Lower leg skin (tissue), 3 donors: ENCODE data around the gene SDHAF1.

Source experiments
- POLR2A ChIP-seq, 2 donors: fragments of 450-650 bp; IDR thresholded peaks; one replicate each; pipeline ENCODE4 v1.6.1; 2016 to 2017; ENCODE audit warnings: antibody characterized with exemption in 2 of 2, mild to moderate bottlenecking in 1 of 2, moderate library complexity in 1 of 2
- TF ChIP-seq, protein P1 (sequence below), 3 donors: fragments of 450-650 bp; IDR thresholded peaks; one replicate each; pipeline ENCODE4 v1.5.1; 2016; ENCODE audit warnings: antibody characterized with exemption in 3 of 3, mild to moderate bottlenecking in 3 of 3, moderate library complexity in 2 of 3

DNA sequence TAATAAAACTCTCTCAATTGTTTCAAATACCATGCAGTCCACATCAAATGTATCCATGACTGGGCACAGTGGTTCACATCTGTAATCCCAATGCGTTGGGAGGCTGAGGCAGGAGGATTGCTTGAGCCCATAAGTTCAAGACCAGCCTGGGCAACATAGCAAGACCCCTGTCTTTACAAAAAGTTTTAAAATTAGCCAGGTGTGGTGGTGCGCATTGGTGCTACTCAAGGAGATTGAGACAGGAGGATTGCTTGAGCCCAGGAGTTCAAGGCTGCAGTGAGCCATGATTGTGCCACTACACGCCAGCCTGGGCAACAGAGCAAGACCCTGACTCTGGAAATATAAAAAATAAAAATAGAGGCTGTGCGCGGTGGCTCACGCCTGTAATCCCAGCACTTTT, 32.7 kb downstream of the SDHAF1 start:
- TF ChIP-seq POLR2A (IDR thresholded peaks at IDR 0.05), result no peak
- TF ChIP-seq, protein P1, sequence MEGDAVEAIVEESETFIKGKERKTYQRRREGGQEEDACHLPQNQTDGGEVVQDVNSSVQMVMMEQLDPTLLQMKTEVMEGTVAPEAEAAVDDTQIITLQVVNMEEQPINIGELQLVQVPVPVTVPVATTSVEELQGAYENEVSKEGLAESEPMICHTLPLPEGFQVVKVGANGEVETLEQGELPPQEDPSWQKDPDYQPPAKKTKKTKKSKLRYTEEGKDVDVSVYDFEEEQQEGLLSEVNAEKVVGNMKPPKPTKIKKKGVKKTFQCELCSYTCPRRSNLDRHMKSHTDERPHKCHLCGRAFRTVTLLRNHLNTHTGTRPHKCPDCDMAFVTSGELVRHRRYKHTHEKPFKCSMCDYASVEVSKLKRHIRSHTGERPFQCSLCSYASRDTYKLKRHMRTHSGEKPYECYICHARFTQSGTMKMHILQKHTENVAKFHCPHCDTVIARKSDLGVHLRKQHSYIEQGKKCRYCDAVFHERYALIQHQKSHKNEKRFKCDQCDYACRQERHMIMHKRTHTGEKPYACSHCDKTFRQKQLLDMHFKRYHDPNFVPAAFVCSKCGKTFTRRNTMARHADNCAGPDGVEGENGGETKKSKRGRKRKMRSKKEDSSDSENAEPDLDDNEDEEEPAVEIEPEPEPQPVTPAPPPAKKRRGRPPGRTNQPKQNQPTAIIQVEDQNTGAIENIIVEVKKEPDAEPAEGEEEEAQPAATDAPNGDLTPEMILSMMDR (IDR thresholded peaks at IDR 0.05), result no peak
